ENCODE measurements around the gene SASH1.

The SASH1 gene

GRCh38 chr6:148342350-148343046 lies at the start of gene SASH1:
Gene SASH1 (plus strand): TSS chr6:148342838. CDS start chr6:148343068, 230 bp downstream.
- TF ChIP-seq CTCF (conservative IDR thresholded peaks at IDR 0.05; ENCODE audit: low read depth, low read length) = no peak

GRCh38 chr6:148293181-148293995 lies 49.2 kb upstream of the SASH1 start:
- no peak for TF ChIP-seq CTCF (conservative IDR thresholded peaks at IDR 0.05; ENCODE audit: low read depth, low read length)
- no peak overlapping the region for H3K4me3 ChIP-seq (ENCODE audit: low read length)
- DNase-seq (ENCODE audit: low read depth) = no peak

More at GRCh38 chr6:148342350-148343046, at the start of gene SASH1:
- peak within 1 kb of the TSS; percentile 64 for H3K4me3 ChIP-seq (ENCODE audit: low read length)
- DNase-seq (ENCODE audit: low read depth) = peak; percentile 69

- DNase-seq (ENCODE audit: low read depth) = no peak
- H3K4me3 ChIP-seq (ENCODE audit: low read length) = no peak overlapping the region
- TF ChIP-seq CTCF (conservative IDR thresholded peaks at IDR 0.05; ENCODE audit: low read depth, low read length) = no peak
Measured at GRCh38 chr6:148294059-148294458, 48.6 kb upstream of the SASH1 start.

- no peak for DNase-seq (ENCODE audit: low read depth)
- no peak for TF ChIP-seq CTCF (conservative IDR thresholded peaks at IDR 0.05; ENCODE audit: low read depth, low read length)
- H3K4me3 ChIP-seq (ENCODE audit: low read length) = no peak overlapping the region
Measured at GRCh38 chr6:148295261-148295887, 47.3 kb upstream of the SASH1 start.

GRCh38 chr6:148296771-148297170 lies 45.9 kb upstream of the SASH1 start:
- H3K4me3 ChIP-seq (ENCODE audit: low read length) = no peak overlapping the region
- TF ChIP-seq CTCF (conservative IDR thresholded peaks at IDR 0.05; ENCODE audit: low read depth, low read length) = no peak
- no peak for DNase-seq (ENCODE audit: low read depth)

GRCh38 chr6:148298683-148299082 lies 44.0 kb upstream of the SASH1 start:
- H3K4me3 ChIP-seq (ENCODE audit: low read length) = no peak overlapping the region
- no peak for TF ChIP-seq CTCF (conservative IDR thresholded peaks at IDR 0.05; ENCODE audit: low read depth, low read length)
- no peak for DNase-seq (ENCODE audit: low read depth)
